Upper lobe of left lung (tissue), 4 donors: ENCODE measurements around the gene LY6G6F.

Experiments
- EP300 ChIP-seq, 4 donors: sonication (generic); formaldehyde crosslinking; IDR thresholded peaks; one replicate each; pipeline ENCODE4 v1.5.1; 2017; ENCODE audit warnings: antibody characterized with exemption in 4 of 4, control low read depth in 2 of 4
- POLR2A ChIP-seq, 4 donors: fragments of 450-650 bp; IDR thresholded peaks; one replicate each; pipeline ENCODE4 v1.5.1; 2016 to 2017; ENCODE audit warnings: antibody characterized with exemption in 4 of 4, mild to moderate bottlenecking in 2 of 4
- TF ChIP-seq, protein P1 (sequence below), 6 experiments: fragments of 450-650 bp in 4 of 6; fragments of 200-600 bp in 2 of 6; sonication (generic) in 2 of 6; IDR thresholded peaks; one replicate each; pipeline ENCODE4 v1.5.1; 2016 to 2019; ENCODE audit warnings: antibody characterized with exemption in 6 of 6

GRCh38 chr6:31706599-31706998 is at the start of gene LY6G6F:
- no peak for TF ChIP-seq POLR2A (IDR thresholded peaks at IDR 0.05)
- no peak for TF ChIP-seq EP300 (IDR thresholded peaks at IDR 0.05)
- TF ChIP-seq, protein P1, sequence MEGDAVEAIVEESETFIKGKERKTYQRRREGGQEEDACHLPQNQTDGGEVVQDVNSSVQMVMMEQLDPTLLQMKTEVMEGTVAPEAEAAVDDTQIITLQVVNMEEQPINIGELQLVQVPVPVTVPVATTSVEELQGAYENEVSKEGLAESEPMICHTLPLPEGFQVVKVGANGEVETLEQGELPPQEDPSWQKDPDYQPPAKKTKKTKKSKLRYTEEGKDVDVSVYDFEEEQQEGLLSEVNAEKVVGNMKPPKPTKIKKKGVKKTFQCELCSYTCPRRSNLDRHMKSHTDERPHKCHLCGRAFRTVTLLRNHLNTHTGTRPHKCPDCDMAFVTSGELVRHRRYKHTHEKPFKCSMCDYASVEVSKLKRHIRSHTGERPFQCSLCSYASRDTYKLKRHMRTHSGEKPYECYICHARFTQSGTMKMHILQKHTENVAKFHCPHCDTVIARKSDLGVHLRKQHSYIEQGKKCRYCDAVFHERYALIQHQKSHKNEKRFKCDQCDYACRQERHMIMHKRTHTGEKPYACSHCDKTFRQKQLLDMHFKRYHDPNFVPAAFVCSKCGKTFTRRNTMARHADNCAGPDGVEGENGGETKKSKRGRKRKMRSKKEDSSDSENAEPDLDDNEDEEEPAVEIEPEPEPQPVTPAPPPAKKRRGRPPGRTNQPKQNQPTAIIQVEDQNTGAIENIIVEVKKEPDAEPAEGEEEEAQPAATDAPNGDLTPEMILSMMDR (IDR thresholded peaks at IDR 0.05), result no peak
